GM12878 (cell line): ENCODE data around the gene NPSR1. TPM values are rescaled to one million over a fixed set of nuclear protein-coding genes. Genes with fewer than 3 reads are reported as not detected.

Experiments used
- ATAC-seq: fragments of 200-7000 bp; cut with Tn5 transposase; 3 replicates; pipeline ENCODE4 v1.9.1; 2020; ENCODE audit warnings: mild to moderate bottlenecking, moderate library complexity
- BruUV-seq: library from RNA; stranded (reverse); fragments of 400-500 nt; replicated peaks from 2 replicates; lab custom pipeline; 2021; lab: Mats Ljungman, UMichigan
- CTCF ChIA-PET: fragments of 300-600 bp; sonication (Branson Sonifier 250); formaldehyde crosslinking; extraction: SDS; loops from one replicate; lab custom pipeline; 2021; ENCODE audit warnings: inconsistent platforms; lab: Yijun Ruan, JAX
- POLR2A ChIA-PET: fragments of 350-600 bp; formaldehyde crosslinking; extraction: SDS; loops from one replicate; lab custom pipeline; 2021; ENCODE audit warnings: inconsistent platforms; lab: Charles Lee
- RAD21 ChIA-PET: fragments of 300-600 bp; sonication (Branson Sonifier 250); formaldehyde crosslinking; loops from one replicate; lab custom pipeline; 2023; ENCODE audit warnings: antibody characterized with exemption; ENCODE audit not compliant: unreplicated experiment; lab: Charles Lee
- SMC1A ChIA-PET: fragments of 300-600 bp; sonication (Branson Sonifier 250); formaldehyde crosslinking; loops from one replicate; lab custom pipeline; 2023; ENCODE audit not compliant: unreplicated experiment, uncharacterized antibody; lab: Charles Lee
- DNase-seq: peaks from one replicate; pipeline ENCODE4 v3.0.0-alpha.2; 2011; ENCODE audit warnings: low read depth, low spot score
- FAIRE-seq: peaks from 3 replicates; lab custom pipeline; 2011; peaks lifted over from hg19 to GRCh38; lab: Jason Lieb, UNC
- H2AFZ ChIP-seq: 2 replicates; pipeline ENCODE4 v1.6.0; 2011; ENCODE audit warnings: low read depth, low read length, control low read depth; ENCODE audit not compliant: control insufficient read depth
- H3K27ac ChIP-seq: 2 replicates; pipeline ENCODE4 v1.5.1; 2011; ENCODE audit warnings: control low read depth; ENCODE audit not compliant: control insufficient read depth, insufficient read depth
- H3K27me3 ChIP-seq, 2 experiments: replicated peaks in 1 of 2; 2 replicates each; pipeline versions ENCODE4 v1.6.0 to v1.6.1; 2011; ENCODE audit warnings: low read length in 1 of 2; ENCODE audit not compliant: control insufficient read depth in 2 of 2, insufficient read depth in 2 of 2
- H3K36me3 ChIP-seq, 2 experiments: 2 replicates each; pipeline ENCODE4 v1.5.1; 2011; ENCODE audit warnings: low read length in 1 of 2; ENCODE audit not compliant: control insufficient read depth in 2 of 2, insufficient read depth in 2 of 2
- H3K4me1 ChIP-seq: 2 replicates; pipeline ENCODE4 v1.6.1; 2011; ENCODE audit warnings: mild to moderate bottlenecking, low read length, moderate library complexity, mixed read lengths; ENCODE audit not compliant: control insufficient read depth, insufficient read depth
- H3K4me2 ChIP-seq: 2 replicates; pipeline ENCODE4 v1.6.0; 2011; ENCODE audit warnings: control low read depth; ENCODE audit not compliant: control insufficient read depth, insufficient read depth
- H3K4me3 ChIP-seq: fragments of 200-600 bp; sonication (generic); 2 replicates; pipeline ENCODE4 v1.5.1; 2016
- H3K79me2 ChIP-seq: 2 replicates; pipeline ENCODE4 v1.6.0; 2011; ENCODE audit warnings: low read length; ENCODE audit not compliant: control insufficient read depth, insufficient read depth
- H3K9ac ChIP-seq: 2 replicates; pipeline ENCODE4 v1.8.0; 2011; ENCODE audit warnings: low read length, control low read depth, mixed read lengths; ENCODE audit not compliant: control insufficient read depth, insufficient read depth
- H3K9me3 ChIP-seq: replicated peaks from 3 replicates; pipeline ENCODE4 v1.5.1; 2011; ENCODE audit warnings: mild to moderate bottlenecking, low read length; ENCODE audit not compliant: control insufficient read depth, insufficient read depth
- H4K20me1 ChIP-seq: 2 replicates; pipeline ENCODE4 v1.6.0; 2011; ENCODE audit not compliant: control insufficient read depth, insufficient read depth
- CBX3 ChIP-seq: fragments of 200-600 bp; sonication (generic); IDR thresholded peaks from 2 replicates; pipeline ENCODE4 v1.6.1; 2016; ENCODE audit warnings: low read depth, borderline replicate concordance
- HDAC6 ChIP-seq: fragments of 200-600 bp; sonication (generic); IDR thresholded peaks from one replicate; pipeline ENCODE4 v1.8.0; 2017; ENCODE audit warnings: antibody characterized with exemption; ENCODE audit not compliant: unreplicated experiment
- HDGF ChIP-seq: fragments of 450-650 bp; IDR thresholded peaks from 2 replicates; pipeline ENCODE4 v1.6.1; 2016; ENCODE audit warnings: antibody characterized with exemption
- JUNB ChIP-seq: IDR thresholded peaks from 2 replicates; pipeline ENCODE4 v1.6.1; 2016; ENCODE audit warnings: antibody characterized with exemption, mild to moderate bottlenecking
- MTA3 ChIP-seq: IDR thresholded peaks from 2 replicates; pipeline ENCODE4 v1.6.1; 2012; ENCODE audit warnings: low read length, inconsistent platforms, borderline replicate concordance
- NBN ChIP-seq: fragments of 450-650 bp; IDR thresholded peaks from 2 replicates; pipeline ENCODE4 v1.6.1; 2016
- YBX1 ChIP-seq: fragments of 450-650 bp; IDR thresholded peaks from 2 replicates; pipeline ENCODE4 v1.6.1; 2016; ENCODE audit warnings: antibody characterized with exemption
- ZSCAN29 ChIP-seq: fragments of 450-650 bp; IDR thresholded peaks from 2 replicates; pipeline ENCODE4 v1.6.1; 2017; ENCODE audit warnings: mild to moderate bottlenecking, moderate library complexity
- ZZZ3 ChIP-seq: IDR thresholded peaks from 2 replicates; pipeline ENCODE4 v1.6.1; 2011; ENCODE audit warnings: low read depth; ENCODE audit not compliant: control insufficient read depth, insufficient read length
- WGBS: methylation state at CpG from one replicate; pipeline ENCODE4 v1.1.6; 2016; ENCODE audit warnings: low lambda C conversion rate; ENCODE audit not compliant: insufficient replicate concordance, insufficient coverage; ENCODE audit errors: missing lambda C conversion rate; 5-methylcytosine and 5-hydroxymethylcytosine counted together
- in situ Hi-C: fragments of 300-500 bp; cut with MboI; formaldehyde crosslinking; loops from 9 replicates; pipeline ENCODE4 v1.14.3; 2018; ENCODE audit warnings: mixed read lengths
- intact Hi-C: fragments of 100-400 bp; cut with micrococcal nuclease; formaldehyde crosslinking; loops from one replicate; pipeline ENCODE4 v1.14.2; 2022; ENCODE audit not compliant: unreplicated experiment
- polyA plus RNA-seq, 11 experiments: library from polyadenylated mRNA; depleted of rRNA in 4 of 11; unstranded in 6 of 11; stranded (reverse) in 5 of 11; fragments of >200 nt; fragmentation: Nextera tagmentation in 4 of 11; fragmentation: Illumina TruSeq in 1 of 11; extraction: Ambion mirVana in 4 of 11; extraction: Trizol in 1 of 11; gene quantifications; 1 replicate in 1 of 11; 2 replicates in 10 of 11; pipeline versions ENCODE4 v1.2.1 to v1.2.3, GENCODE V29; 2011 to 2016; ENCODE audit warnings: inconsistent platforms in 2 of 11, missing spikeins in 2 of 11, low read depth in 1 of 11
- total RNA-seq, 4 experiments: library from RNA; depleted of rRNA in 3 of 4; stranded (reverse); fragments of >200 nt in 3 of 4; fragmentation: Illumina TruSeq in 1 of 4; extraction: Trizol in 1 of 4; gene quantifications; 2 replicates each; pipeline versions ENCODE4 v1.2.1 to v1.2.3, GENCODE V29; 2013 to 2021
- TF ChIP-seq, protein P1 (sequence below): IDR thresholded peaks from 2 replicates; pipeline ENCODE4 v1.6.1; 2012; ENCODE audit warnings: improper control_type of control experiment, low read depth, low read length; ENCODE audit not compliant: insufficient replicate concordance
- TF ChIP-seq, protein P2 (sequence below): IDR thresholded peaks from 2 replicates; pipeline ENCODE4 v1.6.1; 2011; ENCODE audit warnings: low read depth, mild to moderate bottlenecking, low read length, moderate library complexity, borderline replicate concordance; ENCODE audit errors: extremely low read depth
- TF ChIP-seq, protein P3 (sequence below): fragments of 450-650 bp; formaldehyde crosslinking; IDR thresholded peaks from 2 replicates; pipeline ENCODE4 v1.4.0; 2020; ENCODE audit warnings: mild to moderate bottlenecking, moderate library complexity

The NPSR1 gene
- total and polyA plus RNA-seq, 10 of the 15 experiments (the other 5 are each of a cell fraction or from before 2014, with no cell fraction given), result 0.20 TPM; not detected in 9

DNA sequence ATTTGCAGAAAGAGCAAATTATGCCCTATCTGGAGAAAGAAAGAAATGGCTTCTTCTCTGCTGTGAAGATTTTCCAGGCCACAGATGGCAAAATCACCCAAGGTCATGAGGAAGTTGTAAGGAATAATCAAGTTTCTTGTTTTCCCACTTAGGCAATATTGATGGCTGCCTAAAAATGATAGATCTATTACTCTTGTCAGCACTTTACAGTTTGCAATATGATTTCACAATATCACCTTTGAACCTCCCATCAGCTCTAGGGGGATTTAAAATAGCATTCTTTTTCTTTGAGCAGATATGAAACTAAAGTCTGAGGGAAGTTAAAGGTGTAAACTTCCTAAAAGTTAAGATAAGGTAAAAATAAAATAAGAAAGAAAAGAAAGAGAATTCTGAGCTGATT lies 6.7 kb downstream of the NPSR1 start (continued):
- TF ChIP-seq, protein P1, sequence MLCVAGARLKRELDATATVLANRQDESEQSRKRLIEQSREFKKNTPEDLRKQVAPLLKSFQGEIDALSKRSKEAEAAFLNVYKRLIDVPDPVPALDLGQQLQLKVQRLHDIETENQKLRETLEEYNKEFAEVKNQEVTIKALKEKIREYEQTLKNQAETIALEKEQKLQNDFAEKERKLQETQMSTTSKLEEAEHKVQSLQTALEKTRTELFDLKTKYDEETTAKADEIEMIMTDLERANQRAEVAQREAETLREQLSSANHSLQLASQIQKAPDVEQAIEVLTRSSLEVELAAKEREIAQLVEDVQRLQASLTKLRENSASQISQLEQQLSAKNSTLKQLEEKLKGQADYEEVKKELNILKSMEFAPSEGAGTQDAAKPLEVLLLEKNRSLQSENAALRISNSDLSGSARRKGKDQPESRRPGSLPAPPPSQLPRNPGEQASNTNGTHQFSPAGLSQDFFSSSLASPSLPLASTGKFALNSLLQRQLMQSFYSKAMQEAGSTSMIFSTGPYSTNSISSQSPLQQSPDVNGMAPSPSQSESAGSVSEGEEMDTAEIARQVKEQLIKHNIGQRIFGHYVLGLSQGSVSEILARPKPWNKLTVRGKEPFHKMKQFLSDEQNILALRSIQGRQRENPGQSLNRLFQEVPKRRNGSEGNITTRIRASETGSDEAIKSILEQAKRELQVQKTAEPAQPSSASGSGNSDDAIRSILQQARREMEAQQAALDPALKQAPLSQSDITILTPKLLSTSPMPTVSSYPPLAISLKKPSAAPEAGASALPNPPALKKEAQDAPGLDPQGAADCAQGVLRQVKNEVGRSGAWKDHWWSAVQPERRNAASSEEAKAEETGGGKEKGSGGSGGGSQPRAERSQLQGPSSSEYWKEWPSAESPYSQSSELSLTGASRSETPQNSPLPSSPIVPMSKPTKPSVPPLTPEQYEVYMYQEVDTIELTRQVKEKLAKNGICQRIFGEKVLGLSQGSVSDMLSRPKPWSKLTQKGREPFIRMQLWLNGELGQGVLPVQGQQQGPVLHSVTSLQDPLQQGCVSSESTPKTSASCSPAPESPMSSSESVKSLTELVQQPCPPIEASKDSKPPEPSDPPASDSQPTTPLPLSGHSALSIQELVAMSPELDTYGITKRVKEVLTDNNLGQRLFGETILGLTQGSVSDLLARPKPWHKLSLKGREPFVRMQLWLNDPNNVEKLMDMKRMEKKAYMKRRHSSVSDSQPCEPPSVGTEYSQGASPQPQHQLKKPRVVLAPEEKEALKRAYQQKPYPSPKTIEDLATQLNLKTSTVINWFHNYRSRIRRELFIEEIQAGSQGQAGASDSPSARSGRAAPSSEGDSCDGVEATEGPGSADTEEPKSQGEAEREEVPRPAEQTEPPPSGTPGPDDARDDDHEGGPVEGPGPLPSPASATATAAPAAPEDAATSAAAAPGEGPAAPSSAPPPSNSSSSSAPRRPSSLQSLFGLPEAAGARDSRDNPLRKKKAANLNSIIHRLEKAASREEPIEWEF, result no peak
- TF ChIP-seq HDAC6 (no peak), ZSCAN29 (no peak)

DNA sequence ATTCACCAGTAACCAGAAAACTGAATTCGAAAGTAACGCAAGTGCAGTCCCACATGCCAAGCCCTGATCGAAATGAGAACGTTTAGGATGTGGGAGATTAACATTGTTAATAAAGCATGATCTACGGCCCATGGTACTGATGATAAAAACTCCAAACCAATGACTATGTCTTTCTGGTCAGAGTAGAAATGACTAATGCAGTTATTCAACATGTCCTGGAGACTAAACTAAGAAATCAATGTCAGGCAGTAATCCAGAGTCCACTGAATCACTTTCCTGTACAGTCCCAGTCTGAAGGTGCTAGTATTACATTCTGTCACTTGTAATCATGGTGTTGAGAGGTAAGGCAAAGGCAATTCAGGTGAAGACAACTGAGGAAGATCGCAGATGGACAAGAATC lies 14.4 kb downstream of the NPSR1 start:
- WGBS, result 15% methylated on average over 6 of the region's 6 CpGs
- H3K4me1 ChIP-seq, result no peaks in the 10 kb centered on the region
- TF ChIP-seq MTA3, result no peak
- no peak for TF ChIP-seq CBX3
- no peak for TF ChIP-seq HDGF
- TF ChIP-seq, protein P2, sequence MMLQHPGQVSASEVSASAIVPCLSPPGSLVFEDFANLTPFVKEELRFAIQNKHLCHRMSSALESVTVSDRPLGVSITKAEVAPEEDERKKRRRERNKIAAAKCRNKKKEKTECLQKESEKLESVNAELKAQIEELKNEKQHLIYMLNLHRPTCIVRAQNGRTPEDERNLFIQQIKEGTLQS, result no peak
- TF ChIP-seq ZZZ3, result no peak
- TF ChIP-seq JUNB, result no peak
- TF ChIP-seq, protein P3, sequence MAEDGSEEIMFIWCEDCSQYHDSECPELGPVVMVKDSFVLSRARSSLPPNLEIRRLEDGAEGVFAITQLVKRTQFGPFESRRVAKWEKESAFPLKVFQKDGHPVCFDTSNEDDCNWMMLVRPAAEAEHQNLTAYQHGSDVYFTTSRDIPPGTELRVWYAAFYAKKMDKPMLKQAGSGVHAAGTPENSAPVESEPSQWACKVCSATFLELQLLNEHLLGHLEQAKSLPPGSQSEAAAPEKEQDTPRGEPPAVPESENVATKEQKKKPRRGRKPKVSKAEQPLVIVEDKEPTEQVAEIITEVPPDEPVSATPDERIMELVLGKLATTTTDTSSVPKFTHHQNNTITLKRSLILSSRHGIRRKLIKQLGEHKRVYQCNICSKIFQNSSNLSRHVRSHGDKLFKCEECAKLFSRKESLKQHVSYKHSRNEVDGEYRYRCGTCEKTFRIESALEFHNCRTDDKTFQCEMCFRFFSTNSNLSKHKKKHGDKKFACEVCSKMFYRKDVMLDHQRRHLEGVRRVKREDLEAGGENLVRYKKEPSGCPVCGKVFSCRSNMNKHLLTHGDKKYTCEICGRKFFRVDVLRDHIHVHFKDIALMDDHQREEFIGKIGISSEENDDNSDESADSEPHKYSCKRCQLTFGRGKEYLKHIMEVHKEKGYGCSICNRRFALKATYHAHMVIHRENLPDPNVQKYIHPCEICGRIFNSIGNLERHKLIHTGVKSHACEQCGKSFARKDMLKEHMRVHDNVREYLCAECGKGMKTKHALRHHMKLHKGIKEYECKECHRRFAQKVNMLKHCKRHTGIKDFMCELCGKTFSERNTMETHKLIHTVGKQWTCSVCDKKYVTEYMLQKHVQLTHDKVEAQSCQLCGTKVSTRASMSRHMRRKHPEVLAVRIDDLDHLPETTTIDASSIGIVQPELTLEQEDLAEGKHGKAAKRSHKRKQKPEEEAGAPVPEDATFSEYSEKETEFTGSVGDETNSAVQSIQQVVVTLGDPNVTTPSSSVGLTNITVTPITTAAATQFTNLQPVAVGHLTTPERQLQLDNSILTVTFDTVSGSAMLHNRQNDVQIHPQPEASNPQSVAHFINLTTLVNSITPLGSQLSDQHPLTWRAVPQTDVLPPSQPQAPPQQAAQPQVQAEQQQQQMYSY (CRISPR knock-in tag), result no peak
- no peak for TF ChIP-seq YBX1
- TF ChIP-seq NBN, result no peak
- TF ChIP-seq, all 136 proteins: peak for 0
- Histone ChIP-seq H3K4me3 (no peak overlapping the region), H3K9ac (no peak overlapping the region), H3K36me3 (no peaks in the 10 kb centered on the region), H4K20me1 (no peaks in the 10 kb centered on the region; the same call in 1 of the 2 replicates), H3K27me3 (no peaks in the 10 kb centered on the region), H3K27ac (no peak overlapping the region), H3K9me3 (no peaks in the 10 kb centered on the region), H2AFZ (no peak overlapping the region), H3K4me2 (no peak overlapping the region), H3K79me2 (no peaks in the 10 kb centered on the region)
- RAD21 ChIA-PET, result interaction anchor here (0.9 to 4.5 kb wide), 4 partner anchors 52 to 848 kb away, joined by 3 to 37 read pairs (median 3); no protein-coding TSS in a partner anchor
- SMC1A ChIA-PET, result interaction anchor here (0.8 to 1.5 kb wide), 5 partner anchors 14 to 152 kb away, joined by 3 to 5 read pairs (median 4); no protein-coding TSS in a partner anchor
- BruUV-seq, result no TSS peak
- CTCF ChIA-PET, result interaction anchor here (1.2 to 2.1 kb wide), 5 partner anchors 12 to 364 kb away, joined by 5 to 11 read pairs (median 7); no protein-coding TSS in a partner anchor
- intact Hi-C loops, result loop anchor here (5.0 to 10.0 kb wide), 2 partner anchors 350 to 862 kb away; no protein-coding TSS in a partner anchor
- in situ Hi-C loops, result no loop called here
- FAIRE-seq (no peak), ATAC-seq (no peak), DNase-seq (no peak)
- POLR2A ChIA-PET, result no interaction called here
